ENCODE results near the gene RAET1G. TPM values are rescaled to one million over a fixed set of nuclear protein-coding genes. Genes with fewer than 3 reads are reported as not detected.
A peak's percentile ranks its signal among the peaks of the same experiment; 100 is the strongest.
"Not testable (repeated sequence)": the region's sequence is repeated elsewhere in the genome, so short reads cannot be mapped to it uniquely, and the experiment has no call there.

The RAET1G gene
- total RNA-seq, 1 experiment from 2014 or later, result not detected

GRCh38 chr6:149891864-149892263 lies 31.1 kb downstream of the RAET1G start:
- H3K36me3 ChIP-seq (replicated peaks; ENCODE audit: control insufficient read depth, insufficient read depth, low read length); H3K4me3 ChIP-seq (ENCODE audit: insufficient read depth, low read depth, low read length); H3K27me3 ChIP-seq (ENCODE audit: control insufficient read depth, insufficient read depth, low read length); DNase-seq: not testable (repeated sequence)

- H3K36me3 ChIP-seq (replicated peaks; ENCODE audit: control insufficient read depth, insufficient read depth, low read length), result no peaks in the 10 kb centered on the region
- DNase-seq, result no peak
- H3K27me3 ChIP-seq (ENCODE audit: control insufficient read depth, insufficient read depth, low read length), result no peaks in the 10 kb centered on the region; the same call in 1 of the 2 replicates
- no peak overlapping the region for H3K4me3 ChIP-seq (ENCODE audit: insufficient read depth, low read depth, low read length)
Measured at GRCh38 chr6:149891259-149891658, 31.7 kb downstream of the RAET1G start.

- peak; percentile 3 for DNase-seq
- no peaks in the 10 kb centered on the region for H3K36me3 ChIP-seq (replicated peaks; ENCODE audit: control insufficient read depth, insufficient read depth, low read length)
- no peak overlapping the region for H3K4me3 ChIP-seq (ENCODE audit: insufficient read depth, low read depth, low read length)
- no peaks in the 10 kb centered on the region; the same call in 1 of the 2 replicates for H3K27me3 ChIP-seq (ENCODE audit: control insufficient read depth, insufficient read depth, low read length)
Measured at GRCh38 chr6:149890629-149891045, 32.3 kb downstream of the RAET1G start.

GRCh38 chr6:149889326-149889725 lies 33.6 kb downstream of the RAET1G start:
- H3K4me3 ChIP-seq (ENCODE audit: insufficient read depth, low read depth, low read length), result no peak overlapping the region
- DNase-seq, result no peak
- no peaks in the 10 kb centered on the region for H3K36me3 ChIP-seq (replicated peaks; ENCODE audit: control insufficient read depth, insufficient read depth, low read length)
- H3K27me3 ChIP-seq (ENCODE audit: control insufficient read depth, insufficient read depth, low read length), result peaks cover 1% of the 10 kb centered on the region; the same call in 1 of the 2 replicates

DNA sequence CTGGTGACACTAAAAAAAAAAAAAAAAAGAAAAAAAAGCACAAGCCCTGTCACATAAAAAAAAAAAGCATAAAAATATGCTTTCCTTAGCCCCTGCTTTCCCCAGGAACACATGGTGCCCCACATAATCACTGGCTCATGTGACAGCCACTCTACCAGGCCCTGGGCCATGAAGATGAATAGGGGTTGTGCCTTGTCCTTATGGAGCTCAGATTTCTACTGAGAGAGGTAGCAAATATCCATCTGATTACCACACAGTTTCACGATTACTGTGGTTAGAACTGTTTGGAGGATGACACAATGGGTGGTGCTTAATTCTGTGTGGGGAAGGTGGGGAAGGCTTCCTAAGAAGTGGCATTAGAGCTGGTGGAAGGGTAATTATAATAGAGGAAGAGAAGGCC lies 34.3 kb downstream of the RAET1G start:
- H3K4me3 ChIP-seq (ENCODE audit: insufficient read depth, low read depth, low read length), result no peak overlapping the region
- H3K36me3 ChIP-seq (replicated peaks; ENCODE audit: control insufficient read depth, insufficient read depth, low read length), result no peaks in the 10 kb centered on the region
- no peak for DNase-seq
- H3K27me3 ChIP-seq (ENCODE audit: control insufficient read depth, insufficient read depth, low read length), result peaks cover 4% of the 10 kb centered on the region; the same call in 1 of the 2 replicates

DNA sequence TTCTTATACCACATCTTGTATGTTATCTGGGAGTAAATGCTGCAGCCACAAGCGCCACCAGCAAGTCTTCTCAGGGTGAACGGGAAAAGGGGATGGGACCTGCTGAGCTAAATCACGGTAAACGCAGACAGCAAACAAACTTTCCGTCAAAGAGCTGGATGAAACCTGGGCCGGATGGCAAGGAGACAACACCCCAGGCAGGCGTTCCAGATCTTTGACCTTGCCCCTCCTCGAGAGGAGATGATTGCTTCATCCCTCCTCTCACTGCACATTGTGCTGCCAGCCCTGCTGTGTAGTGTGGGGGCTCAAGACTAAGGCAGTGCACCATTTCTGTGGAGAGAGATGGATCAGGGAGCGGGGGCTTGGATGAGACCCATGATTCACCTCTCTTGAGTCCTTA lies 34.8 kb downstream of the RAET1G start:
- peaks cover 4% of the 10 kb centered on the region; the same call in 1 of the 2 replicates for H3K27me3 ChIP-seq (ENCODE audit: control insufficient read depth, insufficient read depth, low read length)
- H3K4me3 ChIP-seq (ENCODE audit: insufficient read depth, low read depth, low read length), result no peak overlapping the region
- no peaks in the 10 kb centered on the region for H3K36me3 ChIP-seq (replicated peaks; ENCODE audit: control insufficient read depth, insufficient read depth, low read length)
- no peak for DNase-seq

GRCh38 chr6:149887343-149887742 lies 35.6 kb downstream of the RAET1G start:
- Histone ChIP-seq H3K36me3 (replicated peaks; ENCODE audit: control insufficient read depth, insufficient read depth, low read length) (no peaks in the 10 kb centered on the region), H3K4me3 (ENCODE audit: insufficient read depth, low read depth, low read length) (no peak overlapping the region), H3K27me3 (ENCODE audit: control insufficient read depth, insufficient read depth, low read length) (peaks cover 4% of the 10 kb centered on the region; the same call in 1 of the 2 replicates)
- no peak for DNase-seq

DNA sequence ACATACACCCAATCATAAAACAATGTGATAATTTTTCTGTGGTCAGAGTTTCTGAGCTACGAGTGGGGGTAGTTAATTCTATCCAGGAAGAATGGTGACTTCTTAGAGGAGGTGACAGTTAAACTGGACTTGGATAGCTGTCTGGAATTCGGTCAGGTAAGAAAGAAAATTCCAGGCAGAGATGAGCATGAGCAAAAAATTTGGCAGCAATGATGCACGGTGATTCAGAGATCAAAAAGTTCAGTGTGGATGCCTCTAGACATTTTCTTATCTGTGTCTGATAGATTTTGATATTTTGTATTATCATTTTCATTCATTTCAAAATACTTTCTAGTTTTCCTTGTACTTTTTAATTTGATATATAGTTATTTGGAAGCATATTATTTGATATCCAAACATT lies 37.0 kb downstream of the RAET1G start:
- no peak overlapping the region for H3K4me3 ChIP-seq (ENCODE audit: insufficient read depth, low read depth, low read length)
- H3K27me3 ChIP-seq (ENCODE audit: control insufficient read depth, insufficient read depth, low read length), result peaks cover 4% of the 10 kb centered on the region; the same call in 1 of the 2 replicates
- no peaks in the 10 kb centered on the region for H3K36me3 ChIP-seq (replicated peaks; ENCODE audit: control insufficient read depth, insufficient read depth, low read length)
- no peak for DNase-seq

DNA sequence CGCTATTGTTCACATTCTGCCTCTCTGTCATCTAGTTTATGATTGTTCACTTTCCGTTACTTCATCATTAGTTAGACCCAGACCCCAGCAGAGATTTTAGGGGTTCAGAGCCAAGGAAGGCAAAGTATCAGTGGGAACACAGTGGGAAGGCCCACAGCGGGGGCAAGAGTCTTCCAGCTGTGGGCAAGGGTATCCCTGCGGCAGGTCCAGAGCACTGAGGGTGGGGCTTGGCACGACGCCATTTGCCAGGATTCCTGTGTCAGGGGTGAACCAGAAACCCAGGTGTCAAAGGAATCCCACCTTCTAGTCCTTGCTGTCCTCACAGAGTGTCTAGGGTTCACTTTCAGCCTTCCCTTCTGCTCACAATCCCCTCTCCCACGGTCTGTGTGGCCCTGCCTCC lies 38.3 kb downstream of the RAET1G start:
- DNase-seq, result no peak
- H3K36me3 ChIP-seq (replicated peaks; ENCODE audit: control insufficient read depth, insufficient read depth, low read length), result no peaks in the 10 kb centered on the region
- no peak overlapping the region for H3K4me3 ChIP-seq (ENCODE audit: insufficient read depth, low read depth, low read length)
- peaks cover 5% of the 10 kb centered on the region; the same call in 1 of the 2 replicates for H3K27me3 ChIP-seq (ENCODE audit: control insufficient read depth, insufficient read depth, low read length)

DNA sequence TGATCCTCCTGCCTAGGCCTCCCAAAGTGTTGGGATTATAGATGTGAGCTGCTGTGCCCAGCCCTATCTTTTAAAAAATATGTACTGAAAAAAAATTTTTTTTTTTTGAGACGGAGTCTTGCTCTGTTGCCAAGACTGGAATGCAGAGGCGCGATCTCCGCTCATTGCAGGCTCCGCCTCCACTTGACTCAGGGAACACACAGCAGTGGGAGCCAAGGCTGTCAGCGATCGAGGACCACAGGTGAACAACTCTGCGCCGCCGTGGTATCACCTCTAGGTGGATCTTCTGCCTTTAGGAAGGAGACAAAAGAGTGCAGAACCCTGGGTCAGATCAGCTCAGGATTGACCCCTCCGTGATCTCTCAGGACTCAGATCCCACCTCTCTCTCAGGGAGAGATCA lies 38.7 kb downstream of the RAET1G start:
- no peak overlapping the region for H3K4me3 ChIP-seq (ENCODE audit: insufficient read depth, low read depth, low read length)
- no peaks in the 10 kb centered on the region for H3K36me3 ChIP-seq (replicated peaks; ENCODE audit: control insufficient read depth, insufficient read depth, low read length)
- peaks cover 5% of the 10 kb centered on the region; the same call in 1 of the 2 replicates for H3K27me3 ChIP-seq (ENCODE audit: control insufficient read depth, insufficient read depth, low read length)
- DNase-seq, result peak; percentile 68

DNA sequence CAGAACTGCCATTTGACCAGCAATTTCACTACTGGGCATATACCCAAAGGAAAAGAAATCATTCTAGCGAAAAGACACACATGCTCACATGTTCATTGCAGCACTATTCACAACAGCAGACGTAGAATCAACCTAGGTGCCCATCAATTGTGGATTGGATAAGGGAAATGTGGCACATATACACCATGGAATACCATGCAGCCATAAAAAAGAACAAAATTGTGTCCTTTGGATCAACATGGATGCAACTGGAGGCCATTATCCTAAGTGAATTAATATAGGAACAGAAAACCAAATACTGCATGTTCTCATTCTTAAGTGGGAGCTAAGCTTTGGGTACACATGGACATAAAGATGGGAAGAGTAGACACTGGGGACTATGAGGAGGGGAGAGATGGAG lies 41.1 kb downstream of the RAET1G start:
- Histone ChIP-seq H3K4me3 (ENCODE audit: insufficient read depth, low read depth, low read length) (no peak overlapping the region), H3K36me3 (replicated peaks; ENCODE audit: control insufficient read depth, insufficient read depth, low read length) (no peaks in the 10 kb centered on the region), H3K27me3 (ENCODE audit: control insufficient read depth, insufficient read depth, low read length) (peaks cover 5% of the 10 kb centered on the region; the same call in 1 of the 2 replicates)
- DNase-seq, result no peak

DNA sequence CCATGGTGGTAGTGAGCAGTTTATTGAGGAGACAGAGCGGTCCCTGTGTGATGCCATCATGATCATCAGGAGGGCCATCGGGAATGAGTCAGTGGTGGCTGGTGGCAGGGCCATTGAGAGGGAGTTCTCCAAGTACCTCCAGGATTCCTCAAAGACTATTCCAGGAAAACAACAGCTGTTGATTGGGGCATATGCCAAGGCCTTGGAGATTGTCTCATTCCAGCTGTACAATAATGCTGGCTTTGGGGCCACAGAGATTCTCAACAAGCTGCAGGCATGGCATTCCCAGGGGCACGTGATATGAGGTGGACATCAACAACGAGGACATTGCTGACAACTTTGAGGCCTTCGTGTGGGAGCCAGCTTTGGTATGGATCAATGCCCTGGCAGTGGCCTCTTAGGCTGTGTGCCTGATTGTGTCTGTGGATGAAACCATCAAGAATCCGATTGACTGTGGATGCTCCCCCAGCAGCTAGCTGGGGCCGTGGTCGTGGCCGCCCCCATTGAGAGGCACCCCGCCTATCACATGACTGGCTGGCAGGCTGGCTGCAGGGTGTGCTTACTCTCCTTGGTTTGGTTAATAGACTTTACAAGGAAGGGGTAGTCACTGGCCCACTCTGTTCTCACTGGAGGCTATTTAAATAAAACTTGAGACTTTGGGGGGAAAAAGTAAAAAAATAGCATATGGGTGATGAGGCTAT lies 41.7 kb downstream of the RAET1G start:
- no peak for DNase-seq
- no peak overlapping the region for H3K4me3 ChIP-seq (ENCODE audit: insufficient read depth, low read depth, low read length)
- no peaks in the 10 kb centered on the region for H3K36me3 ChIP-seq (replicated peaks; ENCODE audit: control insufficient read depth, insufficient read depth, low read length)
- peaks cover 5% of the 10 kb centered on the region; the same call in 1 of the 2 replicates for H3K27me3 ChIP-seq (ENCODE audit: control insufficient read depth, insufficient read depth, low read length)

DNA sequence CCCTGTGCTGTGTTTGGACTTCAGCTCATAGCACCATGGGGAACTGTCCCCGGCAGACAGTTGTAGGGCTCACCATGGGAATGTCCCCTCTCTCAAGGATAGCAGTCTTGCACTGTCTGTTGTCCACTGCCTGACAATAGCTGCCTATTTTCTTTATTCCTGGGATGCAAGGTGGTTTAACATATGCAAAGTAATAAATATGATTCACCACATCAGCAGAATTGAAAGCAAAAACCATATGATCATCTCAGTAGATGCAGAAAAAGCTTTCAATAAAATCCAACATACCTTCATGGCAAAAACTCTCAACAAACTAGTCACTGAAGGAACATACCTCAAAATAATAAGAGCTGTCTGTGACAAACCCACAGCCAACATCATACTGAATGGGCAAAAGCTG lies 45.3 kb downstream of the RAET1G start:
- Histone ChIP-seq H3K36me3 (replicated peaks; ENCODE audit: control insufficient read depth, insufficient read depth, low read length) (no peaks in the 10 kb centered on the region), H3K27me3 (ENCODE audit: control insufficient read depth, insufficient read depth, low read length) (peaks cover 1% of the 10 kb centered on the region; the same call in 1 of the 2 replicates), H3K4me3 (ENCODE audit: insufficient read depth, low read depth, low read length) (no peak overlapping the region)
- DNase-seq, result no peak

GRCh38 chr6:149876241-149876933 lies 46.5 kb downstream of the RAET1G start:
- Histone ChIP-seq H3K4me3 (ENCODE audit: insufficient read depth, low read depth, low read length) (no peak overlapping the region), H3K27me3 (ENCODE audit: control insufficient read depth, insufficient read depth, low read length) (peaks cover 1% of the 10 kb centered on the region; the same call in 1 of the 2 replicates), H3K36me3 (replicated peaks; ENCODE audit: control insufficient read depth, insufficient read depth, low read length) (no peaks in the 10 kb centered on the region)
- no peak for DNase-seq

GRCh38 chr6:149872233-149872632 lies 50.7 kb downstream of the RAET1G start:
- DNase-seq, result no peak
- no peak overlapping the region for H3K4me3 ChIP-seq (ENCODE audit: insufficient read depth, low read depth, low read length)
- no peaks in the 10 kb centered on the region for H3K36me3 ChIP-seq (replicated peaks; ENCODE audit: control insufficient read depth, insufficient read depth, low read length)
- H3K27me3 ChIP-seq (ENCODE audit: control insufficient read depth, insufficient read depth, low read length), result no peaks in the 10 kb centered on the region
